MM.1S (cell line): ENCODE measurements around the gene BICDL1.

ENCODE experiments used
- DNase-seq: peaks from one replicate; pipeline ENCODE4 v3.0.0-alpha.2; 2015
- H2AFZ ChIP-seq: fragments of 300-600 bp; sonication (generic); 2 replicates; pipeline ENCODE4 v1.6.0; 2016; ENCODE audit warnings: antibody characterized with exemption, low read length
- H3F3A ChIP-seq: fragments of 300-600 bp; sonication (generic); 2 replicates; pipeline ENCODE4 v1.6.1; 2016; ENCODE audit warnings: mild to moderate bottlenecking, antibody characterized with exemption, low read length, moderate library complexity, mixed read lengths; ENCODE audit not compliant: insufficient read depth
- H3K27ac ChIP-seq: fragments of 300-600 bp; sonication (generic); 2 replicates; pipeline ENCODE4 v1.5.1; 2016; ENCODE audit warnings: mild to moderate bottlenecking, low read length
- H3K27me3 ChIP-seq: fragments of 300-600 bp; sonication (generic); replicated peaks from 2 replicates; pipeline ENCODE4 v1.6.0; 2016; ENCODE audit warnings: low read length; ENCODE audit not compliant: insufficient read depth
- H3K36me3 ChIP-seq: fragments of 300-600 bp; sonication (generic); replicated peaks from 2 replicates; pipeline ENCODE4 v1.6.1; 2016; ENCODE audit warnings: mild to moderate bottlenecking, low read length, mixed read lengths; ENCODE audit not compliant: insufficient read depth
- H3K4me1 ChIP-seq: fragments of 300-600 bp; sonication (generic); 2 replicates; pipeline ENCODE4 v1.6.1; 2016; ENCODE audit warnings: low read length, mixed read lengths
- H3K4me2 ChIP-seq: fragments of 300-600 bp; sonication (generic); 2 replicates; pipeline ENCODE4 v1.6.0; 2016; ENCODE audit warnings: low read depth, low read length
- H3K4me3 ChIP-seq: fragments of 300-600 bp; sonication (generic); 2 replicates; pipeline ENCODE4 v1.5.1; 2016; ENCODE audit warnings: low read length, mixed read lengths
- H3K79me2 ChIP-seq: fragments of 300-600 bp; sonication (generic); 2 replicates; pipeline ENCODE4 v1.6.1; 2016; ENCODE audit warnings: mixed run types, low read length, mixed read lengths
- H3K9ac ChIP-seq: fragments of 300-600 bp; sonication (generic); 2 replicates; pipeline ENCODE4 v1.6.1; 2016; ENCODE audit warnings: low read length, mixed read lengths
- H3K9me2 ChIP-seq: fragments of 300-600 bp; sonication (generic); replicated peaks from 2 replicates; pipeline ENCODE4 v1.6.1; 2016; ENCODE audit warnings: mild to moderate bottlenecking, low read length, mixed read lengths; ENCODE audit not compliant: insufficient read depth
- H3K9me3 ChIP-seq: fragments of 300-600 bp; sonication (generic); replicated peaks from 2 replicates; pipeline ENCODE4 v1.6.1; 2016; ENCODE audit warnings: mild to moderate bottlenecking, low read length, mixed read lengths; ENCODE audit not compliant: insufficient read depth
- H4K20me1 ChIP-seq: fragments of 300-600 bp; sonication (generic); 2 replicates; pipeline ENCODE4 v1.6.1; 2016; ENCODE audit warnings: mild to moderate bottlenecking, low read length, moderate library complexity, mixed read lengths; ENCODE audit not compliant: insufficient read depth
- EZH2 ChIP-seq: fragments of 300-600 bp; sonication (generic); optimal IDR thresholded peaks from 2 replicates; pipeline ENCODE3; 2017; ENCODE audit warnings: low read depth, mild to moderate bottlenecking, antibody characterized with exemption, low read length, mixed read lengths
- EZH2phosphoT487 ChIP-seq: fragments of 300-600 bp; sonication (generic); IDR thresholded peaks from 2 replicates; pipeline ENCODE4 v1.6.1; 2018; ENCODE audit warnings: antibody characterized with exemption, low read length
- TF ChIP-seq, protein P1 (sequence below): fragments of 300-600 bp; sonication (generic); IDR thresholded peaks from 2 replicates; pipeline ENCODE4 v1.5.1; 2016; ENCODE audit warnings: antibody characterized with exemption, low read length, mixed read lengths

Gene BICDL1

DNA sequence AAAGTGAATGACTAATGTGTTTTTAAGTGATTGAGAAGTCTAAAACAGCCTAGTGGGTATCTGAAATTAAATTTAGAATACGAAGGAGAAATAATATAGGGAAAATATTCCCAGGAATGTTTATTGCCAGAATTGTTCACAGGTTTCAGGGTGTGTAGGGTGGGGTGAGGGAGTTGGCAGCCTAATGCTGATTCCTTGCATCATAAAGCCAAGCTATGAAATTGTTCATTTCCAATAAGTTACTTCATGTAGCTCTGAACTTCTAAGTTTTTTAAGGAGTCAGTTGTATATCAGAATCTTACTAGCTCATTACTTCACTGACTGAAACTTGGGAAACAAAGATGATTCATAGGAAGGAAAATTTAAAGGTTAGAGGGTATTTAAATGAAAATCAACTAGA is 71.2 kb downstream of the BICDL1 start:
- no peak overlapping the region for H3K4me2 ChIP-seq
- H3K4me1 ChIP-seq: no peaks in the 10 kb centered on the region
- H3K4me3 ChIP-seq: no peak overlapping the region

DNA sequence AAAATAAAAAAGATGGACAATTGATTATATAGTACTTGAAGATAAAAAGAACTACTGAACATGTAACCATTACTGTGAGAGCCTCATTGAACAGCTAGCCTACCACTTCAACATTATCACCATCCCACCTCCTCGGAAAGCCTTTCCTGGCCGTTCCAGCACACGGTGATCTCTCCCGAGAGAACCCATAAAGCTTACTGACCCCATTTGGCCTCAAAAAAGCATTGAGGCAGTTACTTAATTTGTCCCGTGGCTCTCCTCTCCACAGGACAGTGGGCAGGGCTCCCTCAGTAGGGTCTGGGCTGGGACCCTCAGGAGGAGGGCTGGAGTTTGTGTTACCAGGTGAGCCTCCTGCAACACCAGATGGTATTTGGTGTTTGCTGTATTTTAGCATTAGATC is 71.7 kb downstream of the BICDL1 start:
- no peaks in the 10 kb centered on the region for H4K20me1 ChIP-seq
- no peak overlapping the region for H3K9ac ChIP-seq
- H3K4me3 ChIP-seq: no peak overlapping the region
- TF ChIP-seq EZH2phosphoT487: no peak
- no peak for TF ChIP-seq EZH2
- H3F3A ChIP-seq: no peaks in the 10 kb centered on the region
- H3K9me3 ChIP-seq: no peaks in the 10 kb centered on the region
- H2AFZ ChIP-seq: no peak overlapping the region
- DNase-seq: no peak
- H3K27ac ChIP-seq: no peak overlapping the region
- H3K4me1 ChIP-seq: no peaks in the 10 kb centered on the region
- no peaks in the 10 kb centered on the region for H3K9me2 ChIP-seq
- no peaks in the 10 kb centered on the region for H3K79me2 ChIP-seq
- H3K4me2 ChIP-seq: no peak overlapping the region
- no peaks in the 10 kb centered on the region for H3K36me3 ChIP-seq
- H3K27me3 ChIP-seq: no peaks in the 10 kb centered on the region

More for the DNA sequence above, 71.2 kb downstream of the BICDL1 start:
- Histone ChIP-seq H3K27ac (no peak overlapping the region), H3K9ac (no peak overlapping the region), H2AFZ (no peak overlapping the region), H3K79me2 (no peaks in the 10 kb centered on the region), H3F3A (no peaks in the 10 kb centered on the region), H3K36me3 (no peaks in the 10 kb centered on the region), H3K9me2 (no peaks in the 10 kb centered on the region), H3K27me3 (no peaks in the 10 kb centered on the region), H4K20me1 (no peaks in the 10 kb centered on the region), H3K9me3 (no peaks in the 10 kb centered on the region)
- no peak for DNase-seq
- TF ChIP-seq, protein P1, sequence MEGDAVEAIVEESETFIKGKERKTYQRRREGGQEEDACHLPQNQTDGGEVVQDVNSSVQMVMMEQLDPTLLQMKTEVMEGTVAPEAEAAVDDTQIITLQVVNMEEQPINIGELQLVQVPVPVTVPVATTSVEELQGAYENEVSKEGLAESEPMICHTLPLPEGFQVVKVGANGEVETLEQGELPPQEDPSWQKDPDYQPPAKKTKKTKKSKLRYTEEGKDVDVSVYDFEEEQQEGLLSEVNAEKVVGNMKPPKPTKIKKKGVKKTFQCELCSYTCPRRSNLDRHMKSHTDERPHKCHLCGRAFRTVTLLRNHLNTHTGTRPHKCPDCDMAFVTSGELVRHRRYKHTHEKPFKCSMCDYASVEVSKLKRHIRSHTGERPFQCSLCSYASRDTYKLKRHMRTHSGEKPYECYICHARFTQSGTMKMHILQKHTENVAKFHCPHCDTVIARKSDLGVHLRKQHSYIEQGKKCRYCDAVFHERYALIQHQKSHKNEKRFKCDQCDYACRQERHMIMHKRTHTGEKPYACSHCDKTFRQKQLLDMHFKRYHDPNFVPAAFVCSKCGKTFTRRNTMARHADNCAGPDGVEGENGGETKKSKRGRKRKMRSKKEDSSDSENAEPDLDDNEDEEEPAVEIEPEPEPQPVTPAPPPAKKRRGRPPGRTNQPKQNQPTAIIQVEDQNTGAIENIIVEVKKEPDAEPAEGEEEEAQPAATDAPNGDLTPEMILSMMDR: no peak
- TF ChIP-seq EZH2phosphoT487: no peak
- TF ChIP-seq EZH2: no peak

DNA sequence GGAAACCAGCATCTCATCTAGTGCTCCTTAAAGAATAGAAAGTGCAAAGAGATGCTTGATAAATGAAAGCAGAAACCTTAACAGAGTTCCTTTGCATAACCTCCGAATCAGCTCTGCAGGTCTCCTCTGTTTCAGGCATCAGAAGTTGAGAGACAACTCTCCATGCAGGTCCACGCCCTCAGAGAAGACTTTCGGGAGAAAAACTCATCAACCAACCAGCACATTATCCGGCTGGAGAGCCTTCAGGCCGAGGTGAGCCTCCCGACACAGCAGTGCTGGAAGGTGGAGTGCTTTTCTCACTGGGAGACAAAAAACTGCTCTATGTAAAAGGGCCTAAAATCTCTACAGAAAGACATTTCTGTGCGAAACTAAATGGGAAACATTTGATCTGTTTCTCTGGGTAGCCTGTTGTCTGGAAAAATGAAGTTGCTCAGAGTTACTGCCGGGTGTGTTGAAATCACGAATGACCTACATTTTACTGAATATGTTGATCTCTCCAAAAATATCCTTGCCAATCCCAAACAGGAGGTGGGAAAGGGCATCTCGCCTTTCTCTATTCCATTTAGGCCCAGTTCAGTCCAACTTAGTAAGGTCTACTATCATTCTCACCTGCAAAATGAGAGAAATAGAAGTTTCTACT is 72.7 kb downstream of the BICDL1 start:
- Histone ChIP-seq H3K36me3 (no peaks in the 10 kb centered on the region), H3K4me1 (no peaks in the 10 kb centered on the region), H3K27ac (no peak overlapping the region), H3K4me2 (no peak overlapping the region), H3K9me3 (no peaks in the 10 kb centered on the region), H3K79me2 (no peaks in the 10 kb centered on the region), H2AFZ (no peak overlapping the region), H3F3A (no peaks in the 10 kb centered on the region), H4K20me1 (no peaks in the 10 kb centered on the region), H3K4me3 (no peak overlapping the region), H3K9me2 (no peaks in the 10 kb centered on the region), H3K9ac (no peak overlapping the region), H3K27me3 (no peaks in the 10 kb centered on the region)
- no peak for DNase-seq
- TF ChIP-seq EZH2phosphoT487 (no peak), EZH2 (no peak)
- TF ChIP-seq, protein P1: no peak

DNA sequence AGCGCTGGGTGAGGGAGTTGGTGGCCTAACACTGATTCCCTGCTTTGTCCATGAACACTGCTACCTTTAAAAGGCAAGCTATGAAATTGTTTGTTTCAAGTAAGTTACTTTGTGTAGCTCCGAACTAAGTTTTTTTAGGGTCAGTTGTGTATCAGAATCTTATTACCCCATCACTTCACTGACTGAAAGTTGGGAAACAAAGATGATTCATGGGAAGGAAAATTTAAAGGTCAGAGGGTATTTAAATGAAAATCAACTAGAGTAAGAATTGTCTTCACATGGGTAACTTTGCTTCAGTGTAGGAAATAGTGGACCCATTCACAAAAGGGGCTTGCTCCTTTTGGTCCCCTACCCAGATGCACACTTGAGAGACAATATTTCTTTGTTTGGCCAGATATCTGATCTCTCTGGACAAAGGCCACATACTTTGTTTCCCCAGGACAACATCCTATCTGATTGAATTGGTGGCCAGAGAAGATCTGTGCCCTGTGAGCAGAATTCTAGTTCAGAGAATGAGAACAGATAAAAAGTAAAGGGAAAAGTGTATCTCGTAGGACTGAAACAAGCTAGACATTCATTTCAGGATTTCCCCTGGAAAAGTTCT is 74.0 kb downstream of the BICDL1 start:
- Histone ChIP-seq H4K20me1 (no peaks in the 10 kb centered on the region), H3F3A (no peaks in the 10 kb centered on the region), H3K27ac (no peak overlapping the region), H3K4me1 (no peaks in the 10 kb centered on the region), H2AFZ (no peak overlapping the region), H3K27me3 (no peaks in the 10 kb centered on the region), H3K9me3 (no peaks in the 10 kb centered on the region), H3K4me2 (no peak overlapping the region), H3K9ac (no peak overlapping the region), H3K4me3 (no peak overlapping the region), H3K9me2 (no peaks in the 10 kb centered on the region), H3K79me2 (no peaks in the 10 kb centered on the region), H3K36me3 (no peaks in the 10 kb centered on the region)
- DNase-seq: no peak
- TF ChIP-seq, protein P1: no peak
- TF ChIP-seq EZH2 (no peak), EZH2phosphoT487 (no peak)
